Measurements from ENCODE around the gene PLD3. TPM values are rescaled to one million over a fixed set of nuclear protein-coding genes. Genes with fewer than 3 reads are reported as not detected.

Gene PLD3
- total and polyA plus RNA-seq, 2 experiments from 2014 or later: 181 to 490 TPM

DNA sequence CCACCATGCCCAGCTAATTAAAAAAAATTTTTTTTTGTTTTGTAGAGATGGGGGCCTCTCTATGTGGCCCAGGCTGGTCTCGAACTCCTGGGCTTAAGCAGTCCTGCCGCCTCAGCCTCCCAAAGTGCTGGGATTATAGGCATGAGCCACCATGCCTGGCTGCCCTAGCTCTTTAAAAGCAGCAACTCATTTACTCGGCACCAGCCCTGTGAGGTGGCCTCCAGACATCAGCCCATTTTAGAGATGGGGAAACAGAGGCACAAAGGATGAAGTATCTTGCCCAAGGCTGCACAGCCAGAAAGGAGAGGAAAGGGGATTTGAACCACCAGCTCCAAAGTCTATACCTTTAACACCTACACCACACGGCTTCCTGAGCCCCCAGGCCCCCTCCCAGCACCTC is 64.4 kb downstream of the PLD3 start:
- peak overlapping the region; percentile 84; the same call in 1 of the 2 replicates for H3K27ac Mint-ChIP-seq
- H3K4me3 ChIP-seq: peak overlapping the region; percentile 42
- H3K4me1 Mint-ChIP-seq: peaks cover 38% of the 10 kb centered on the region
- no peaks in the 10 kb centered on the region for H3K79me2 ChIP-seq (replicated peaks; ENCODE audit: insufficient read depth)
- no peaks in the 10 kb centered on the region for H3K36me3 Mint-ChIP-seq (ENCODE audit: low read depth)
- peak overlapping the region; percentile 86 for H2AFZ ChIP-seq
- DNase-seq (ENCODE audit: low spot score) (no peak), ATAC-seq (no peak)
- H3K27me3 ChIP-seq (ENCODE audit: insufficient read depth): no peaks in the 10 kb centered on the region
- H3K4me3 Mint-ChIP-seq: peak overlapping the region; percentile 52
- peak overlapping the region; percentile 74 for H3K4me2 ChIP-seq
- H3K36me3 ChIP-seq (ENCODE audit: insufficient read depth): no peaks in the 10 kb centered on the region
- no peaks in the 10 kb centered on the region for H3K9me2 ChIP-seq (ENCODE audit: insufficient read depth)
- H3K4me1 ChIP-seq (ENCODE audit: insufficient read depth): peaks cover 25% of the 10 kb centered on the region
- no peaks in the 10 kb centered on the region for H4K20me1 ChIP-seq (replicated peaks; ENCODE audit: insufficient read depth)
- no peaks in the 10 kb centered on the region for H3K9me3 Mint-ChIP-seq
- H3F3A ChIP-seq (replicated peaks; ENCODE audit: low read depth): 0 out of 2 replicates have a peak, but pooled peaks cover 3% of the 10 kb centered on the region
- H3K27me3 Mint-ChIP-seq (ENCODE audit: insufficient read depth, low read depth, poor library complexity): peaks cover 4% of the 10 kb centered on the region
- no peak overlapping the region for H3K27ac ChIP-seq (ENCODE audit: low read depth)
- TF ChIP-seq ZNF331 (CRISPR knock-in tag; IDR thresholded peaks at IDR 0.05; ENCODE audit: low read depth): no peak
- no peak for TF ChIP-seq JUNB (IDR thresholded peaks at IDR 0.05; ENCODE audit: unreplicated experiment)
- TF ChIP-seq CREB1 (CRISPR knock-in tag; IDR thresholded peaks at IDR 0.05; ENCODE audit: low read depth): no peak
- TF ChIP-seq EZH2phosphoT487 (IDR thresholded peaks at IDR 0.05; ENCODE audit: unreplicated experiment): no peak
- TF ChIP-seq, protein P1, sequence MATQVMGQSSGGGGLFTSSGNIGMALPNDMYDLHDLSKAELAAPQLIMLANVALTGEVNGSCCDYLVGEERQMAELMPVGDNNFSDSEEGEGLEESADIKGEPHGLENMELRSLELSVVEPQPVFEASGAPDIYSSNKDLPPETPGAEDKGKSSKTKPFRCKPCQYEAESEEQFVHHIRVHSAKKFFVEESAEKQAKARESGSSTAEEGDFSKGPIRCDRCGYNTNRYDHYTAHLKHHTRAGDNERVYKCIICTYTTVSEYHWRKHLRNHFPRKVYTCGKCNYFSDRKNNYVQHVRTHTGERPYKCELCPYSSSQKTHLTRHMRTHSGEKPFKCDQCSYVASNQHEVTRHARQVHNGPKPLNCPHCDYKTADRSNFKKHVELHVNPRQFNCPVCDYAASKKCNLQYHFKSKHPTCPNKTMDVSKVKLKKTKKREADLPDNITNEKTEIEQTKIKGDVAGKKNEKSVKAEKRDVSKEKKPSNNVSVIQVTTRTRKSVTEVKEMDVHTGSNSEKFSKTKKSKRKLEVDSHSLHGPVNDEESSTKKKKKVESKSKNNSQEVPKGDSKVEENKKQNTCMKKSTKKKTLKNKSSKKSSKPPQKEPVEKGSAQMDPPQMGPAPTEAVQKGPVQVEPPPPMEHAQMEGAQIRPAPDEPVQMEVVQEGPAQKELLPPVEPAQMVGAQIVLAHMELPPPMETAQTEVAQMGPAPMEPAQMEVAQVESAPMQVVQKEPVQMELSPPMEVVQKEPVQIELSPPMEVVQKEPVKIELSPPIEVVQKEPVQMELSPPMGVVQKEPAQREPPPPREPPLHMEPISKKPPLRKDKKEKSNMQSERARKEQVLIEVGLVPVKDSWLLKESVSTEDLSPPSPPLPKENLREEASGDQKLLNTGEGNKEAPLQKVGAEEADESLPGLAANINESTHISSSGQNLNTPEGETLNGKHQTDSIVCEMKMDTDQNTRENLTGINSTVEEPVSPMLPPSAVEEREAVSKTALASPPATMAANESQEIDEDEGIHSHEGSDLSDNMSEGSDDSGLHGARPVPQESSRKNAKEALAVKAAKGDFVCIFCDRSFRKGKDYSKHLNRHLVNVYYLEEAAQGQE (IDR thresholded peaks at IDR 0.05; ENCODE audit: unreplicated experiment): no peak
- TF ChIP-seq NANOG (IDR thresholded peaks at IDR 0.05; ENCODE audit: borderline replicate concordance): no peak
- TF ChIP-seq STAT1 (IDR thresholded peaks at IDR 0.05; ENCODE audit: unreplicated experiment): no peak
- TF ChIP-seq EZH2 (IDR thresholded peaks at IDR 0.05; ENCODE audit: low read depth, unreplicated experiment): no peak
- TF ChIP-seq, protein P2, sequence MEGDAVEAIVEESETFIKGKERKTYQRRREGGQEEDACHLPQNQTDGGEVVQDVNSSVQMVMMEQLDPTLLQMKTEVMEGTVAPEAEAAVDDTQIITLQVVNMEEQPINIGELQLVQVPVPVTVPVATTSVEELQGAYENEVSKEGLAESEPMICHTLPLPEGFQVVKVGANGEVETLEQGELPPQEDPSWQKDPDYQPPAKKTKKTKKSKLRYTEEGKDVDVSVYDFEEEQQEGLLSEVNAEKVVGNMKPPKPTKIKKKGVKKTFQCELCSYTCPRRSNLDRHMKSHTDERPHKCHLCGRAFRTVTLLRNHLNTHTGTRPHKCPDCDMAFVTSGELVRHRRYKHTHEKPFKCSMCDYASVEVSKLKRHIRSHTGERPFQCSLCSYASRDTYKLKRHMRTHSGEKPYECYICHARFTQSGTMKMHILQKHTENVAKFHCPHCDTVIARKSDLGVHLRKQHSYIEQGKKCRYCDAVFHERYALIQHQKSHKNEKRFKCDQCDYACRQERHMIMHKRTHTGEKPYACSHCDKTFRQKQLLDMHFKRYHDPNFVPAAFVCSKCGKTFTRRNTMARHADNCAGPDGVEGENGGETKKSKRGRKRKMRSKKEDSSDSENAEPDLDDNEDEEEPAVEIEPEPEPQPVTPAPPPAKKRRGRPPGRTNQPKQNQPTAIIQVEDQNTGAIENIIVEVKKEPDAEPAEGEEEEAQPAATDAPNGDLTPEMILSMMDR (conservative IDR thresholded peaks at IDR 0.05; ENCODE audit: low read depth in 2 of 2): no peak
- TF ChIP-seq, protein P3, sequence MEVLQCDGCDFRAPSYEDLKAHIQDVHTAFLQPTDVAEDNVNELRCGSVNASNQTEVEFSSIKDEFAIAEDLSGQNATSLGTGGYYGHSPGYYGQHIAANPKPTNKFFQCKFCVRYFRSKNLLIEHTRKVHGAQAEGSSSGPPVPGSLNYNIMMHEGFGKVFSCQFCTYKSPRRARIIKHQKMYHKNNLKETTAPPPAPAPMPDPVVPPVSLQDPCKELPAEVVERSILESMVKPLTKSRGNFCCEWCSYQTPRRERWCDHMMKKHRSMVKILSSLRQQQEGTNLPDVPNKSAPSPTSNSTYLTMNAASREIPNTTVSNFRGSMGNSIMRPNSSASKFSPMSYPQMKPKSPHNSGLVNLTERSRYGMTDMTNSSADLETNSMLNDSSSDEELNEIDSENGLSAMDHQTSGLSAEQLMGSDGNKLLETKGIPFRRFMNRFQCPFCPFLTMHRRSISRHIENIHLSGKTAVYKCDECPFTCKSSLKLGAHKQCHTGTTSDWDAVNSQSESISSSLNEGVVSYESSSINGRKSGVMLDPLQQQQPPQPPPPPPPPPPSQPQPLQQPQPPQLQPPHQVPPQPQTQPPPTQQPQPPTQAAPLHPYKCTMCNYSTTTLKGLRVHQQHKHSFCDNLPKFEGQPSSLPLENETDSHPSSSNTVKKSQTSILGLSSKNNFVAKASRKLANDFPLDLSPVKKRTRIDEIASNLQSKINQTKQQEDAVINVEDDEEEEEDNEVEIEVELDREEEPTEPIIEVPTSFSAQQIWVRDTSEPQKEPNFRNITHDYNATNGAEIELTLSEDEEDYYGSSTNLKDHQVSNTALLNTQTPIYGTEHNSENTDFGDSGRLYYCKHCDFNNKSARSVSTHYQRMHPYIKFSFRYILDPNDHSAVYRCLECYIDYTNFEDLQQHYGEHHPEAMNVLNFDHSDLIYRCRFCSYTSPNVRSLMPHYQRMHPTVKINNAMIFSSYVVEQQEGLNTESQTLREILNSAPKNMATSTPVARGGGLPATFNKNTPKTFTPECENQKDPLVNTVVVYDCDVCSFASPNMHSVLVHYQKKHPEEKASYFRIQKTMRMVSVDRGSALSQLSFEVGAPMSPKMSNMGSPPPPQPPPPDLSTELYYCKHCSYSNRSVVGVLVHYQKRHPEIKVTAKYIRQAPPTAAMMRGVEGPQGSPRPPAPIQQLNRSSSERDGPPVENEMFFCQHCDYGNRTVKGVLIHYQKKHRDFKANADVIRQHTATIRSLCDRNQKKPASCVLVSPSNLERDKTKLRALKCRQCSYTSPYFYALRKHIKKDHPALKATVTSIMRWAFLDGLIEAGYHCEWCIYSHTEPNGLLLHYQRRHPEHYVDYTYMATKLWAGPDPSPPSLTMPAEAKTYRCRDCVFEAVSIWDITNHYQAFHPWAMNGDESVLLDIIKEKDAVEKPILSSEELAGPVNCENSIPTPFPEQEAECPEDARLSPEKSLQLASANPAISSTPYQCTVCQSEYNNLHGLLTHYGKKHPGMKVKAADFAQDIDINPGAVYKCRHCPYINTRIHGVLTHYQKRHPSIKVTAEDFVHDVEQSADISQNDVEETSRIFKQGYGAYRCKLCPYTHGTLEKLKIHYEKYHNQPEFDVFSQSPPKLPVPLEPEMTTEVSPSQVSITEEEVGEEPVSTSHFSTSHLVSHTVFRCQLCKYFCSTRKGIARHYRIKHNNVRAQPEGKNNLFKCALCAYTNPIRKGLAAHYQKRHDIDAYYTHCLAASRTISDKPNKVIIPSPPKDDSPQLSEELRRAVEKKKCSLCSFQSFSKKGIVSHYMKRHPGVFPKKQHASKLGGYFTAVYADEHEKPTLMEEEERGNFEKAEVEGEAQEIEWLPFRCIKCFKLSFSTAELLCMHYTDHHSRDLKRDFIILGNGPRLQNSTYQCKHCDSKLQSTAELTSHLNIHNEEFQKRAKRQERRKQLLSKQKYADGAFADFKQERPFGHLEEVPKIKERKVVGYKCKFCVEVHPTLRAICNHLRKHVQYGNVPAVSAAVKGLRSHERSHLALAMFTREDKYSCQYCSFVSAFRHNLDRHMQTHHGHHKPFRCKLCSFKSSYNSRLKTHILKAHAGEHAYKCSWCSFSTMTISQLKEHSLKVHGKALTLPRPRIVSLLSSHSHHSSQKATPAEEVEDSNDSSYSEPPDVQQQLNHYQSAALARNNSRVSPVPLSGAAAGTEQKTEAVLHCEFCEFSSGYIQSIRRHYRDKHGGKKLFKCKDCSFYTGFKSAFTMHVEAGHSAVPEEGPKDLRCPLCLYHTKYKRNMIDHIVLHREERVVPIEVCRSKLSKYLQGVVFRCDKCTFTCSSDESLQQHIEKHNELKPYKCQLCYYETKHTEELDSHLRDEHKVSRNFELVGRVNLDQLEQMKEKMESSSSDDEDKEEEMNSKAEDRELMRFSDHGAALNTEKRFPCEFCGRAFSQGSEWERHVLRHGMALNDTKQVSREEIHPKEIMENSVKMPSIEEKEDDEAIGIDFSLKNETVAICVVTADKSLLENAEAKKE (CRISPR knock-in tag; IDR thresholded peaks at IDR 0.05): no peak
- TF ChIP-seq POLR2AphosphoS5 (IDR thresholded peaks at IDR 0.05; ENCODE audit: low read depth): no peak
- TF ChIP-seq ZNF114 (CRISPR knock-in tag; IDR thresholded peaks at IDR 0.05): no peak
- no peak for TF ChIP-seq ETS1 (IDR thresholded peaks at IDR 0.05)
